Keratinocyte (primary cell): ENCODE data around the gene CREBL2.

ENCODE experiments used
- CTCF ChIP-seq, 3 experiments: IDR thresholded peaks in 1 of 3; conservative IDR thresholded peaks in 1 of 3; optimal IDR thresholded peaks in 1 of 3; 2 replicates in 2 of 3; 3 replicates in 1 of 3; pipeline versions ENCODE3 to v1.5.1; 2011; ENCODE audit warnings: low read length in 3 of 3, mild to moderate bottlenecking in 3 of 3, moderate library complexity in 2 of 3, control low read depth in 1 of 3, inconsistent platforms in 1 of 3; ENCODE audit not compliant: insufficient read depth in 2 of 3; ENCODE audit errors: extremely low read depth in 1 of 3
- EZH2 ChIP-seq: IDR thresholded peaks from one replicate; pipeline ENCODE4 v1.6.1; 2012; ENCODE audit warnings: inconsistent platforms, mild to moderate bottlenecking, low read length, moderate library complexity

GRCh38 chr12:12681061-12681765 is 69.5 kb downstream of the CREBL2 start:
- no peak for TF ChIP-seq CTCF (optimal IDR thresholded peaks at IDR 0.05 in 1 of 3, IDR thresholded peaks at IDR 0.05 in 1 of 3, conservative IDR thresholded peaks at IDR 0.05 in 1 of 3; ENCODE audit: extremely low read depth in 1 of 3, insufficient read depth in 2 of 3, low read length in 3 of 3)
- TF ChIP-seq EZH2 = no peak
